MCF 10A (cell line): ENCODE measurements around the gene MAT2A. TPM values are rescaled to one million over a fixed set of nuclear protein-coding genes. Genes with fewer than 3 reads are reported as not detected.
A peak's percentile ranks its signal among the peaks of the same experiment; 100 is the strongest.

Experiments used
- BruUV-seq: library from RNA; stranded (reverse); fragments of 400-500 nt; replicated peaks from 2 replicates; lab custom pipeline; 2021; lab: Mats Ljungman, UMichigan
- CTCF ChIA-PET: fragments of 300-600 bp; sonication (Branson Sonifier 250); formaldehyde crosslinking; extraction: SDS; loops from one replicate; lab custom pipeline; 2021; ENCODE audit warnings: antibody characterized with exemption, inconsistent platforms; lab: Yijun Ruan, JAX
- POLR2A ChIA-PET: fragments of 300-600, 350-650 bp; sonication (Branson Sonifier 250); formaldehyde crosslinking; extraction: SDS; loops from one replicate; lab custom pipeline; 2020; ENCODE audit warnings: antibody characterized with exemption, inconsistent platforms; lab: Yijun Ruan, JAX
- DNase-seq: peaks from one replicate; pipeline ENCODE4 v3.0.0-alpha.2; 2018; ENCODE audit not compliant: unreplicated experiment
- H3K27ac Mint-ChIP-seq: one replicate; pipeline ENCODE4 v1.8.0; 2022; ENCODE audit warnings: mild to moderate bottlenecking, low read depth, mixed read lengths; ENCODE audit not compliant: unreplicated experiment
- H3K27me3 Mint-ChIP-seq: one replicate; pipeline ENCODE4 v1.8.0; 2022; ENCODE audit warnings: mixed read lengths; ENCODE audit not compliant: insufficient read depth, unreplicated experiment
- H3K36me3 Mint-ChIP-seq: one replicate; pipeline ENCODE4 v1.8.0; 2022; ENCODE audit warnings: mild to moderate bottlenecking, moderate library complexity, mixed read lengths; ENCODE audit not compliant: insufficient read depth, unreplicated experiment
- H3K4me1 Mint-ChIP-seq: one replicate; pipeline ENCODE4 v1.8.0; 2022; ENCODE audit warnings: mixed read lengths; ENCODE audit not compliant: insufficient read depth, unreplicated experiment
- H3K4me3 Mint-ChIP-seq: one replicate; pipeline ENCODE4 v1.8.0; 2022; ENCODE audit warnings: mild to moderate bottlenecking, moderate library complexity, mixed read lengths; ENCODE audit not compliant: unreplicated experiment
- H3K9me3 Mint-ChIP-seq: one replicate; pipeline ENCODE4 v1.8.0; 2022; ENCODE audit warnings: mixed read lengths; ENCODE audit not compliant: unreplicated experiment
- CTCF ChIP-seq: fragments of 200-600 bp; IDR thresholded peaks from one replicate; pipeline ENCODE4 v1.8.0; 2022; ENCODE audit warnings: antibody characterized with exemption, mild to moderate bottlenecking; ENCODE audit not compliant: unreplicated experiment
- intact Hi-C: fragments of 100-400 bp; cut with micrococcal nuclease; formaldehyde crosslinking; loops from 2 replicates; pipeline ENCODE4 v1.14.1; 2022
- total RNA-seq: library from RNA; stranded (reverse); gene quantifications from 2 replicates; pipeline ENCODE4 v1.2.3, GENCODE V29; 2022

The MAT2A gene
- total RNA-seq, 1 experiment from 2014 or later: 366 TPM

- no peak overlapping the region for H3K4me3 Mint-ChIP-seq
- H3K4me1 Mint-ChIP-seq: peaks cover 15% of the 10 kb centered on the region
- H3K27me3 Mint-ChIP-seq: no peaks in the 10 kb centered on the region
- no peak for DNase-seq
- intact Hi-C loops: loop anchor here (5.0 kb wide), 1 partner anchor 196 kb away; the partner anchor contains the start of genes ELMOD3 and RETSAT
- H3K36me3 Mint-ChIP-seq: peaks cover 65% of the 10 kb centered on the region
- H3K9me3 Mint-ChIP-seq: no peaks in the 10 kb centered on the region
- POLR2A ChIA-PET: interaction anchor here (0.6 to 16.8 kb wide), 16 partner anchors 9 to 221 kb away, joined by 3 to 287 read pairs (median 6); partner anchors contain the start of genes ELMOD3, GGCX, MAT2A and RETSAT
- CTCF ChIA-PET: interaction anchor here (0.6 to 12.7 kb wide), 7 partner anchors 8 to 623 kb away, joined by 3 to 293 read pairs (median 11); partner anchors contain the start of genes GGCX, MAT2A and SH2D6
- BruUV-seq: no TSS peak
- H3K27ac Mint-ChIP-seq: no peak overlapping the region
- TF ChIP-seq CTCF: no peak
These were observed 9.6 kb downstream of the MAT2A start for GRCh38 chr2:85548608-85548900.

- no peak overlapping the region for H3K4me3 Mint-ChIP-seq
- ChIA-PET CTCF (interaction anchor here (0.9 to 12.7 kb wide), 7 partner anchors 9 to 251 kb away, joined by 3 to 293 read pairs (median 11); partner anchors contain the start of genes GGCX, MAT2A and SH2D6), POLR2A (interaction anchor here (0.6 to 16.8 kb wide), 14 partner anchors 10 to 221 kb away, joined by 3 to 287 read pairs (median 8); partner anchors contain the start of genes ELMOD3, GGCX, MAT2A and RETSAT)
- no peaks in the 10 kb centered on the region for H3K9me3 Mint-ChIP-seq
- DNase-seq: no peak
- peaks cover 60% of the 10 kb centered on the region for H3K36me3 Mint-ChIP-seq
- no peak for TF ChIP-seq CTCF
- BruUV-seq: TSS peak; percentile 31
- peaks cover 12% of the 10 kb centered on the region for H3K4me1 Mint-ChIP-seq
- intact Hi-C loops: loop anchor here (5.0 kb wide), 1 partner anchor 197 kb away; the partner anchor contains the start of genes ELMOD3 and RETSAT
- no peaks in the 10 kb centered on the region for H3K27me3 Mint-ChIP-seq
- H3K27ac Mint-ChIP-seq: no peak overlapping the region
These were observed 10.1 kb downstream of the MAT2A start for GRCh38 chr2:85549095-85549494.

- POLR2A ChIA-PET: interaction anchor here (0.6 to 16.8 kb wide), 9 partner anchors 10 to 222 kb away, joined by 3 to 287 read pairs (median 8); partner anchors contain the start of genes MAT2A, RNF181, SH2D6 and TGOLN2
- peak; percentile 17 for DNase-seq
- CTCF ChIA-PET: interaction anchor here (0.6 to 12.7 kb wide), 9 partner anchors 9 to 251 kb away, joined by 3 to 293 read pairs (median 11); partner anchors contain the start of genes GGCX, MAT2A, SH2D6 and VAMP8
- intact Hi-C loops: loop anchor here (5.0 kb wide), 2 partner anchors 198 to 238 kb away; partner anchors contain the start of genes ELMOD3 and RETSAT
- Mint-ChIP-seq H3K4me3 (no peak overlapping the region), H3K4me1 (peaks cover 7% of the 10 kb centered on the region), H3K36me3 (peaks cover 58% of the 10 kb centered on the region), H3K9me3 (no peaks in the 10 kb centered on the region), H3K27ac (no peak overlapping the region), H3K27me3 (no peaks in the 10 kb centered on the region)
- no TSS peak for BruUV-seq
- no peak for TF ChIP-seq CTCF
These were observed 10.9 kb downstream of the MAT2A start for GRCh38 chr2:85549826-85550225.

GRCh38 chr2:85550486-85550885, 11.5 kb downstream of the MAT2A start:
- ChIA-PET POLR2A (interaction anchor here (0.6 to 16.8 kb wide), 12 partner anchors 9 to 223 kb away, joined by 3 to 287 read pairs (median 6); partner anchors contain the start of genes MAT2A, RNF181, SH2D6 and TGOLN2), CTCF (interaction anchor here (0.5 to 12.7 kb wide), 13 partner anchors 10 to 484 kb away, joined by 3 to 293 read pairs (median 5); partner anchors contain the start of genes GGCX, MAT2A and SH2D6)
- no peak for DNase-seq
- Mint-ChIP-seq H3K36me3 (peaks cover 53% of the 10 kb centered on the region), H3K27me3 (no peaks in the 10 kb centered on the region), H3K4me3 (no peak overlapping the region), H3K27ac (no peak overlapping the region), H3K4me1 (peaks cover 7% of the 10 kb centered on the region), H3K9me3 (no peaks in the 10 kb centered on the region)
- no TSS peak for BruUV-seq
- intact Hi-C loops: loop anchor here (5.0 kb wide), 1 partner anchor 238 kb away; no protein-coding TSS in a partner anchor
- no peak for TF ChIP-seq CTCF
